GM12875 (cell line): Measurements from ENCODE around the gene FOXJ3.

Experiments used
- H3K4me3 ChIP-seq: one replicate; pipeline ENCODE4 v1.5.1; 2011; ENCODE audit warnings: low read depth, low read length, control low read depth
- CTCF ChIP-seq: IDR thresholded peaks from 2 replicates; pipeline ENCODE4 v1.5.1; 2011; ENCODE audit warnings: low read depth, mild to moderate bottlenecking, control low read depth, inconsistent platforms, low read length, moderate library complexity, borderline replicate concordance; ENCODE audit not compliant: insufficient read depth

FOXJ3 gene

GRCh38 chr1:42311897-42312296 is 23.1 kb downstream of the FOXJ3 start:
- no peak for TF ChIP-seq CTCF
- no peak overlapping the region for H3K4me3 ChIP-seq

- no peak overlapping the region for H3K4me3 ChIP-seq
- no peak for TF ChIP-seq CTCF
Observed at GRCh38 chr1:42311138-42311537, 23.9 kb downstream of the FOXJ3 start.

GRCh38 chr1:42306977-42307376 is 28.1 kb downstream of the FOXJ3 start:
- TF ChIP-seq CTCF = no peak
- H3K4me3 ChIP-seq = no peak overlapping the region

- no peak overlapping the region for H3K4me3 ChIP-seq
Observed at GRCh38 chr1:42305639-42306038, 29.4 kb downstream of the FOXJ3 start.

GRCh38 chr1:42302034-42302433 is 33.0 kb downstream of the FOXJ3 start:
- H3K4me3 ChIP-seq = no peak overlapping the region
- TF ChIP-seq CTCF = no peak

More at GRCh38 chr1:42305639-42306038, 29.4 kb downstream of the FOXJ3 start:
- no peak for TF ChIP-seq CTCF

GRCh38 chr1:42298520-42298919 is 36.5 kb downstream of the FOXJ3 start:
- TF ChIP-seq CTCF = no peak
- H3K4me3 ChIP-seq = no peak overlapping the region

- TF ChIP-seq CTCF = no peak
- H3K4me3 ChIP-seq = no peak overlapping the region
Observed at GRCh38 chr1:42295816-42296215, 39.2 kb downstream of the FOXJ3 start.
